HuH-7 (cell line): ENCODE data around the gene PRKAR1B.

Source experiments
- DNase-seq: peaks from one replicate; pipeline ENCODE4 v3.0.0; 2011; ENCODE audit warnings: low spot score

The PRKAR1B gene

GRCh38 chr7:727104-727805 is at the start of gene PRKAR1B:
TSS of gene PRKAR1B (minus strand) at chr7:727281. CDS start at chr7:711505, 15,776 bp downstream.
- peak; percentile 52 for DNase-seq

GRCh38 chr7:776381-776780 is 49.3 kb upstream of the PRKAR1B start:
- DNase-seq = no peak

DNA sequence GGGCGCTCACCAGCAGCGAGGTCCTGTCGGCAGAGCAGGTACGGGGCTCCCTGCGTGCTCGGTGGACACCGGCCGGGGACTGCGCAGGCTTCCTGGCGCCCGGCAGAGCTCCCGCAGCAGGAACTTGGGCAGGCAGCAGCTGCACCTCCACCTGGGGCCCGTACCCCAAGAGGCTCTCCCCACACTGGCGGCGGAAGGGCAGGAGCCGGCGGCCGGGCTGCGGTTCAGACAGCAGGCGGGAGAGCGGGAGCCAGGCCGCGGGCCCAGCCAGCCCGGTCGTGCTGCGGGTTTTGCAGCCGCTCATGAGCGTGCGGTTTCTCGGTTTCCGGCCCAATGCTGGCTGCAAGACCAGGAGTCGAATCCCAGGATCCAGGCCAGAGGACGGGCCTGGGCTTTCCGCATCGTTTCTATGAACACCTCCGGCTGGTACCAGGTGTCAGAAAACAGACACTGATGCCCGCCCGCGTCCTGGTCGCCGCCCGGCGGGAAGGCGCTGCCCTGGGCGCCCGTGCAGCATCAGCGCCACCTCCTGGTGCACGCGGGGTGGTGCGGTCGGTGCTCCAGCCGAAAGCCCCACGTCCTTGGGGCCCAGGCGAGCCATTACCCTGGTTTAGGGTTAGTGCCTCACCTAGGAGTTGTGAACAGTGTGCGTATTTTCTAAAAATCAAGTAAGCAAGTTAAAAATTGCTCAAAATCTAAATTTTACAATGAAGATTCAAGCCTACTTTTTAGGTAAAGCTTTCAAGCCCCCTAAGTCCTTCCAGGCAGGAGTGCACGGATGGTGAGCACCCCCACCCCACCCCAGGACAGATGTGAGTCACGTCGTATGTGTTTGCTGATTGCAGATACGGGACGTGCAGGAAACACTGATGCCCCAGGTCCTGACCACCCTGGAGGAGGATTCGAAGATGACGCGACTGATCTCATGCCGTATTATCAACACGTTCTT is 47.4 kb upstream of the PRKAR1B start:
- DNase-seq = peak; percentile 93

DNA sequence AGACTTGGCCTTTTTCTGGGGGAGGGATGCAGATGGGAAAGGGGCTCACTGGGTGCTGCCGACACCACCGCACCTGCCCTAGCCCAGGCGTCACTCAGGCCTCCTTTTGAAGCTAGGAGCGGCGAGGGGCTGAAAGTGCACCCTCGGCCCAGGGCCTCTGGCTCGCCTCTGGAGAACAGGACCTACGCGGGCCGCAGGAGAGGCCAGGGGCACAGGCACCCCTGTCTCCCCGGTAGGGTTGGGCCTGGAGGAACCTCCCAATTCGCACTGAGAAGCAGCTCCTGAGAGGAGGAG is 46.5 kb upstream of the PRKAR1B start:
- no peak for DNase-seq

GRCh38 chr7:772861-773621 is 46.0 kb upstream of the PRKAR1B start:
- DNase-seq = no peak

- no peak for DNase-seq
Measured at GRCh38 chr7:772392-772791, 45.3 kb upstream of the PRKAR1B start.

DNA sequence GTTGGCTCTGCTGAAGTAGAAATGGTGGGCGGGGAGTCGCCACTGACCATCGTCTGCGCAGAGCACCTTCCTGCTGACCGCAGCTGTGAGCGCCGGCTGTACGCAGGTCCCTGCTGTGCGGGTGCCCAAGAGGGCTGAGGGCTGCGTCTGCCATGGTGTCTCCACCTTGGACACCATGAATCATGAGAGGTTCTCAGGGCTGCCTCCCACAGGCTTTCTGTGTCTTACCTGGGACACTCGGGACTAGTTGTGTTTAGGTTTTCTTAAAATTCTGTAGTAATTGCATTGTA is 44.9 kb upstream of the PRKAR1B start:
- DNase-seq = no peak

- DNase-seq = no peak
Measured at GRCh38 chr7:771234-772004, 44.3 kb upstream of the PRKAR1B start.

DNA sequence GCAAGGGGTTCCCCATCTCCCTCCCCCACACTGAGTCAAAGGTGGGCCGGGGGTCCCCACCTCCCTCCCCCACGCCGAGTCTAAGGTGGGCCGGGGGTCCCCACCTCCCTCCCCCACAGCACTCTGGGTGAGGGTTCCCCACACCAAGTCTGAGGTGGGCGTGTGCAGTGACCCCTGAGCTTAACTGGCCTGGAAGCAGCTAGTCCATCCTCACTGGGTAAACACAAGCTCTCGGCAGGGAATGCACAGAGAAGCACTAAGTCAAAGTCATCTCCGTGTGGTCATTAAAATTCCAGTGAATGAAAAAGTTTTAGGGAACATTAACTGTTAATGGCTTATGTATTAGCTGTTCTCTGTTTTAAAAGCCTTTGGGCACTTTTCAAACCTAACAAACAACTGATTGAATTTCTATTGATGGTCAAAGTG is 43.7 kb upstream of the PRKAR1B start:
- DNase-seq = peak; percentile 70

DNA sequence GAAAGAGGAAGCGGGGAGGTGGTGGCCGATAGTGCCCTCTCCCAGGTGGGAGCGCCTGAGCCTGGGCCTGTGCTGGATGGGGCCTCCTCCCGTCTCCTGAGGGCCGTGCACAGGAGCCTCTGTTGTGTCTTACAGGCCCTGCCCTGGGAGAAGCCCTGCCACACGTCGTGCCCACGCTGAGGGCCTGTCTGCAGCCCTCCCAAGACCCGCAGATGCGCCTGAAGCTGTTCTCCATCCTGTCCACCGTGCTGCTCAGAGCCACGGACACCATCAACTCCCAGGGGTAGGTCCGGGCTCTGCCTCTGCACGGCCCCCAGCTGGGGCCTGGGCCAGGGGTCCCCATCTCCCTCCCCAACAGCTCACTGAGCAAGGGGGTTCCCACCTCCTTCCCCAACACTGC is 43.3 kb upstream of the PRKAR1B start:
- DNase-seq = no peak

- DNase-seq = no peak
Measured at GRCh38 chr7:768881-769504, 41.9 kb upstream of the PRKAR1B start.

- no peak for DNase-seq
Measured at GRCh38 chr7:767941-768731, 41.1 kb upstream of the PRKAR1B start.

GRCh38 chr7:767580-767940 is 40.5 kb upstream of the PRKAR1B start:
- DNase-seq = no peak

- DNase-seq = no peak
Measured at GRCh38 chr7:765383-765782, 38.3 kb upstream of the PRKAR1B start.

GRCh38 chr7:763762-764161 is 36.7 kb upstream of the PRKAR1B start:
- DNase-seq = no peak

GRCh38 chr7:762885-763284 is 35.8 kb upstream of the PRKAR1B start:
- no peak for DNase-seq

DNA sequence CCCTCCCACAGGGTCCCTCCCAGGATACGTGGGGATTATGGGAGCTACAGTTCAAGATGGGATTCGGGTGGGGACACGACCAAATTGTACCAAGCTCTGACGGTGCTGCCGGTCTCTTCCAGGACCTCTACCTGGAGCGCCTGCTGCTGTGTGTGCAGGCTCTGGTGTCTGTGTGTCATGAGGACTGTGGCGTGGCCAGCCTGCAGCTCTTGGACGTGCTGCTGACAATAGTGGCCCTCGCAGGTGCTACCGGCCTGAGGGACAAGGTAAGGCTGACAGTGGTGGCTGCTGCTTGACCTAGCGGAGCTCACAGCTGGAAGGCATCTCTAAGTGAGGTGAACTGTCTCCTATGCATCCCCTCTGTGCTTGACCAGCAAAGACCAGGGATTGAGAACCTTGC is 34.5 kb upstream of the PRKAR1B start:
- no peak for DNase-seq

DNA sequence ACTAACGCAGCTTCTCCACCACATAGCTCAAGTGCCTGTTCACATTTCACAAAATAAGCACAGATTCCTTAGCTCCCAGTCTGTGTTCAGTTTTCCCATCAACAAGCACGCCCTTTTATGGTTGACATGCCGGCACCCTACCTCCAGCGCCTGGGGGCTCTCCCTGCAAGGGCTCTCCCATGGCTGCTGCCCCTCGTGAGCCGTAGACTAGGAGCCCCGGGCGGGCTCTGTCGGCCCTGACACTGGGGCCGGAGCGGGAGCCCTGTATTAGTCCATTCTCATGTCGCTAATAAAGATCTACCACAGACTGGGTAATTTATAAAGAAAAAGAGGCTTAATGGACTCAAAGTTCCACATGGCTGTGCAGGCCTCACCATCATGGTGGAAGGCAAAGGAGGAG is 34.0 kb upstream of the PRKAR1B start:
- no peak for DNase-seq

GRCh38 chr7:760006-760405 is 32.9 kb upstream of the PRKAR1B start:
- DNase-seq = no peak

DNA sequence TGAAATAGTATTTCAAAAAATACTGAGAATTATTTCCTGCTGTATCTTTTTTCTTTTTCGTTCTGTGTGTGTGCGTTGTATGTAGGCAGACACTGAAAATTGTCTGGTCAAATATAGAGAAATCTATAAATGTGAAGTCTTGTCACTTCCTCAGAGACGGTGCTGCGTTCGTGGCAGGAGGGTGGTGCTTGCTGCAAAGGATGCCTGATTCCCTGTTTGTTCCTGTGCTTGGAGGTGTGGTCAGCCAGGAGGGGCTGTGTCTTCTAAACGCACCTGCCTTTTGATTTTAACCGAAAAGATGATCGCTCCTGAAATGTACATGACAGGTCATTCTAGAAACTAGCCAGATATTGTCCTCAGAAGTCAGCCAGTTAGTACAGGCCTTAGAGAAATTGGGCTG is 32.5 kb upstream of the PRKAR1B start:
- no peak for DNase-seq

GRCh38 chr7:757741-758163 is 30.7 kb upstream of the PRKAR1B start:
- DNase-seq = no peak
